PC-3 (cell line): ENCODE data around the gene PIK3R5. TPM values are rescaled to one million over a fixed set of nuclear protein-coding genes. Genes with fewer than 3 reads are reported as not detected.

Source experiments
- ATAC-seq: fragments of 200-7000 bp; cut with Tn5 transposase; 2 replicates; pipeline ENCODE4 v1.9.1; 2020; ENCODE audit warnings: mild to moderate bottlenecking, moderate library complexity
- BruUV-seq: library from RNA; stranded (reverse); fragments of 400-500 nt; replicated peaks from 2 replicates; lab custom pipeline; 2021; lab: Mats Ljungman, UMichigan
- CTCF ChIA-PET: fragments of 300-600 bp; sonication (Branson Sonifier 250); formaldehyde crosslinking; loops from one replicate; lab custom pipeline; 2022; ENCODE audit warnings: antibody characterized with exemption; lab: Charles Lee
- POLR2A ChIA-PET: fragments of 300-600 bp; sonication (Branson Sonifier 250); formaldehyde crosslinking; loops from one replicate; lab custom pipeline; 2022; ENCODE audit warnings: antibody characterized with exemption; ENCODE audit not compliant: unreplicated experiment; lab: Charles Lee
- DNase-seq: peaks from one replicate; pipeline ENCODE4 v3.0.0-alpha.2; 2015
- H2AFZ ChIP-seq: fragments of 300-600 bp; sonication (generic); 2 replicates; pipeline ENCODE4 v1.6.0; 2016; ENCODE audit warnings: antibody characterized with exemption, low read length
- H3F3A ChIP-seq: fragments of 300-600 bp; sonication (generic); one replicate; pipeline ENCODE4 v1.6.0; 2017; ENCODE audit warnings: antibody characterized with exemption, low read length, control low read depth, mild to moderate bottlenecking; ENCODE audit not compliant: unreplicated experiment
- H3K27ac ChIP-seq: fragments of 300-600 bp; sonication (generic); 2 replicates; pipeline ENCODE4 v1.5.1; 2016; ENCODE audit warnings: mild to moderate bottlenecking, low read length
- H3K27me3 ChIP-seq: fragments of 300-600 bp; sonication (generic); 2 replicates; pipeline ENCODE4 v1.6.1; 2016; ENCODE audit warnings: low read length, mixed read lengths
- H3K36me3 ChIP-seq: fragments of 300-600 bp; sonication (generic); 2 replicates; pipeline ENCODE4 v1.6.1; 2016; ENCODE audit warnings: low read depth, mixed run types, low read length, mixed read lengths
- H3K4me1 ChIP-seq: fragments of 300-600 bp; sonication (generic); 2 replicates; pipeline ENCODE4 v1.5.1; 2016; ENCODE audit warnings: low read length; ENCODE audit not compliant: insufficient read depth
- H3K4me2 ChIP-seq: fragments of 300-600 bp; sonication (generic); 2 replicates; pipeline ENCODE4 v1.6.0; 2016; ENCODE audit warnings: low read length
- H3K4me3 ChIP-seq: fragments of 300-600 bp; sonication (generic); 2 replicates; pipeline ENCODE4 v1.5.1; 2016; ENCODE audit warnings: mild to moderate bottlenecking, low read length, mixed read lengths
- H3K79me2 ChIP-seq: fragments of 300-600 bp; sonication (generic); 2 replicates; pipeline ENCODE4 v1.6.1; 2017; ENCODE audit warnings: low read length, mixed read lengths
- H3K9ac ChIP-seq: fragments of 300-600 bp; sonication (generic); 2 replicates; pipeline ENCODE4 v1.6.0; 2016; ENCODE audit warnings: mild to moderate bottlenecking, low read length
- H3K9me2 ChIP-seq: fragments of 300-600 bp; sonication (generic); replicated peaks from 2 replicates; pipeline ENCODE4 v1.6.1; 2016; ENCODE audit warnings: mixed run types, low read length, mixed read lengths
- H3K9me3 ChIP-seq: fragments of 300-600 bp; sonication (generic); 2 replicates; pipeline ENCODE4 v1.6.1; 2016; ENCODE audit warnings: low read length, mixed read lengths
- H4K20me1 ChIP-seq: fragments of 300-600 bp; sonication (generic); 2 replicates; pipeline ENCODE4 v1.6.1; 2016; ENCODE audit warnings: low read length, mixed read lengths
- CTCF ChIP-seq: fragments of 300-600 bp; sonication (generic); conservative IDR thresholded peaks from 2 replicates; pipeline ENCODE4 v1.5.1; 2017; ENCODE audit warnings: antibody characterized with exemption, low read depth, mild to moderate bottlenecking, low read length
- EZH2 ChIP-seq: fragments of 300-600 bp; sonication (generic); IDR thresholded peaks from one replicate; pipeline ENCODE4 v1.6.1; 2017; ENCODE audit warnings: antibody characterized with exemption, mild to moderate bottlenecking, low read length; ENCODE audit not compliant: unreplicated experiment
- EZH2phosphoT487 ChIP-seq: fragments of 300-600 bp; sonication (generic); IDR thresholded peaks from 2 replicates; pipeline ENCODE4 v1.6.1; 2018; ENCODE audit warnings: mild to moderate bottlenecking, antibody characterized with exemption, low read length, borderline replicate concordance
- intact Hi-C: fragments of 100-400 bp; cut with micrococcal nuclease; formaldehyde crosslinking; loops from 2 replicates; pipeline ENCODE4 v1.9.0; 2023
- total RNA-seq: library from RNA; depleted of rRNA; stranded (reverse); fragments of >200 nt; gene quantifications from 2 replicates; pipeline ENCODE4 v1.2.3, GENCODE V29; 2014

PIK3R5 gene
- total RNA-seq, 1 experiment from 2014 or later: not detected

GRCh38 chr17:8925141-8925540 lies 40.4 kb downstream of the PIK3R5 start:
- no peaks in the 10 kb centered on the region for H3K79me2 ChIP-seq
- H3K4me2 ChIP-seq: no peak overlapping the region
- H3F3A ChIP-seq: no peaks in the 10 kb centered on the region
- H3K4me1 ChIP-seq: no peaks in the 10 kb centered on the region
- ChIA-PET POLR2A (no interaction called here), CTCF (no interaction called here)
- H3K27me3 ChIP-seq: no peaks in the 10 kb centered on the region
- DNase-seq: no peak
- TF ChIP-seq EZH2 (no peak), CTCF (no peak)
- H3K9me3 ChIP-seq: 0 out of 2 replicates have a peak, but pooled peaks cover 6% of the 10 kb centered on the region
- no peak overlapping the region for H2AFZ ChIP-seq
- no peaks in the 10 kb centered on the region for H4K20me1 ChIP-seq
- no peak overlapping the region for H3K4me3 ChIP-seq
- H3K27ac ChIP-seq: no peak overlapping the region
- H3K36me3 ChIP-seq: no peaks in the 10 kb centered on the region
- no peak for ATAC-seq
- intact Hi-C loops: no loop called here
- H3K9me2 ChIP-seq: no peaks in the 10 kb centered on the region
- no TSS peak for BruUV-seq
- no peak overlapping the region for H3K9ac ChIP-seq

- H3K9me3 ChIP-seq: 0 out of 2 replicates have a peak, but pooled peaks cover 6% of the 10 kb centered on the region
- intact Hi-C loops: no loop called here
- no peaks in the 10 kb centered on the region for H3K79me2 ChIP-seq
- no peaks in the 10 kb centered on the region for H3K4me1 ChIP-seq
- no peaks in the 10 kb centered on the region for H4K20me1 ChIP-seq
- H3K4me3 ChIP-seq: no peak overlapping the region
- no peaks in the 10 kb centered on the region for H3K36me3 ChIP-seq
- DNase-seq (no peak), ATAC-seq (no peak)
- TF ChIP-seq EZH2 (no peak), EZH2phosphoT487 (no peak), CTCF (no peak)
- no peak overlapping the region for H2AFZ ChIP-seq
- BruUV-seq: no TSS peak
- no peaks in the 10 kb centered on the region for H3F3A ChIP-seq
- POLR2A ChIA-PET: no interaction called here
- CTCF ChIA-PET: no interaction called here
- H3K4me2 ChIP-seq: no peak overlapping the region
- H3K27me3 ChIP-seq: no peaks in the 10 kb centered on the region
- H3K27ac ChIP-seq: no peak overlapping the region
- no peaks in the 10 kb centered on the region for H3K9me2 ChIP-seq
- H3K9ac ChIP-seq: no peak overlapping the region
These were observed 40.9 kb downstream of the PIK3R5 start for GRCh38 chr17:8924595-8924994.

GRCh38 chr17:8923762-8924161 lies 41.7 kb downstream of the PIK3R5 start:
- POLR2A ChIA-PET: no interaction called here
- Histone ChIP-seq H4K20me1 (no peaks in the 10 kb centered on the region), H3K27me3 (no peaks in the 10 kb centered on the region), H3K4me1 (no peaks in the 10 kb centered on the region), H3K4me3 (no peak overlapping the region), H3F3A (no peaks in the 10 kb centered on the region), H3K27ac (no peak overlapping the region), H3K9me2 (no peaks in the 10 kb centered on the region), H3K9ac (no peak overlapping the region), H2AFZ (no peak overlapping the region), H3K79me2 (no peaks in the 10 kb centered on the region), H3K36me3 (no peaks in the 10 kb centered on the region), H3K4me2 (no peak overlapping the region), H3K9me3 (0 out of 2 replicates have a peak, but pooled peaks cover 6% of the 10 kb centered on the region)
- ATAC-seq (no peak), DNase-seq (no peak)
- no peak for TF ChIP-seq CTCF
- no peak for TF ChIP-seq EZH2
- TF ChIP-seq EZH2phosphoT487: no peak
- intact Hi-C loops: no loop called here
- BruUV-seq: no TSS peak
- CTCF ChIA-PET: no interaction called here
